GM23338 (cell line): Measurements from ENCODE around the gene CFAP77. TPM values are rescaled to one million over a fixed set of nuclear protein-coding genes. Genes with fewer than 3 reads are reported as not detected.

Source experiments
- CREB1 ChIP-seq: fragments of 250-450 bp; sonication (Bioruptor Pico); IDR thresholded peaks from 2 replicates; pipeline ENCODE4 v1.5.0; 2020; ENCODE audit warnings: low read depth, mild to moderate bottlenecking, moderate library complexity
- ETS1 ChIP-seq: IDR thresholded peaks from 2 replicates; pipeline ENCODE4 v1.6.1; 2016; ENCODE audit warnings: antibody characterized with exemption
- EZH2 ChIP-seq: fragments of 200-600 bp; sonication (generic); IDR thresholded peaks from one replicate; pipeline ENCODE4 v1.8.0; 2017; ENCODE audit warnings: antibody characterized with exemption, mild to moderate bottlenecking, low read depth; ENCODE audit not compliant: unreplicated experiment
- EZH2phosphoT487 ChIP-seq: fragments of 200-600 bp; sonication (generic); IDR thresholded peaks from one replicate; pipeline ENCODE4 v1.8.1; 2018; ENCODE audit warnings: antibody characterized with exemption; ENCODE audit not compliant: unreplicated experiment
- NANOG ChIP-seq: IDR thresholded peaks from 2 replicates; pipeline ENCODE4 v1.6.1; 2016; ENCODE audit warnings: antibody characterized with exemption, borderline replicate concordance
- REST ChIP-seq: IDR thresholded peaks from one replicate; pipeline ENCODE4 v1.6.1; 2018; ENCODE audit warnings: antibody characterized with exemption; ENCODE audit not compliant: unreplicated experiment
- STAT1 ChIP-seq: IDR thresholded peaks from one replicate; pipeline ENCODE4 v1.6.1; 2016; ENCODE audit warnings: antibody characterized with exemption; ENCODE audit not compliant: unreplicated experiment
- ZNF114 ChIP-seq: fragments of 250-450 bp; sonication (Bioruptor Pico); IDR thresholded peaks from 2 replicates; pipeline ENCODE4 v1.5.0; 2020; ENCODE audit warnings: mild to moderate bottlenecking, moderate library complexity
- ZNF462 ChIP-seq: fragments of 250-450 bp; sonication (Bioruptor Pico); IDR thresholded peaks from 2 replicates; pipeline ENCODE4 v1.5.0; 2020; ENCODE audit warnings: mild to moderate bottlenecking, moderate library complexity
- polyA plus RNA-seq: library from polyadenylated mRNA; unstranded; fragments of >200 nt; fragmentation: Nextera tagmentation; extraction: Ambion mirVana; gene quantifications from 2 replicates; pipeline ENCODE4 v1.2.1, GENCODE V29; 2016
- total RNA-seq: library from RNA; depleted of rRNA; stranded (reverse); fragments of >200 nt; shearing (Covaris generic); gene quantifications from 2 replicates; pipeline ENCODE4 v1.2.3, GENCODE V29; 2014

Gene CFAP77
- total and polyA plus RNA-seq, 2 experiments from 2014 or later = 0.97 to 1.3 TPM

GRCh38 chr9:132497731-132498130 is 87.7 kb downstream of the CFAP77 start (continued):
- TF ChIP-seq ZNF462 (CRISPR knock-in tag) (no peak), ZNF114 (no peak), ETS1 (no peak), NANOG (no peak), EZH2 (no peak), CREB1 (CRISPR knock-in tag) (no peak), STAT1 (no peak), REST (no peak), EZH2phosphoT487 (no peak)
